WTC11 (cell line): ENCODE results near the gene MRTFA. TPM values are rescaled to one million over a fixed set of nuclear protein-coding genes. Genes with fewer than 3 reads are reported as not detected.

Source experiments
- ATAC-seq: fragments of 200-7000 bp; cut with Tn5 transposase; 2 replicates; pipeline ENCODE4 v1.10.0; 2021; ENCODE audit warnings: mild to moderate bottlenecking, moderate library complexity
- CTCF ChIA-PET: fragments of 300-600 bp; sonication (Branson Sonifier 250); formaldehyde crosslinking; loops from one replicate; lab custom pipeline; 2021; ENCODE audit warnings: antibody characterized with exemption; lab: Charles Lee
- POLR2A ChIA-PET: fragments of 350-600 bp; sonication (Branson Sonifier 250); formaldehyde crosslinking; loops from one replicate; lab custom pipeline; 2021; ENCODE audit warnings: antibody characterized with exemption; lab: Charles Lee
- DNase-seq: peaks from one replicate; pipeline ENCODE4 v3.0.0; 2021; ENCODE audit warnings: low spot score
- H3K27ac Mint-ChIP-seq: 2 replicates; pipeline ENCODE4 v1.8.0; 2021; ENCODE audit warnings: mixed read lengths
- H3K27me3 Mint-ChIP-seq: 2 replicates; pipeline ENCODE4 v1.8.0; 2021; ENCODE audit warnings: low read depth, mild to moderate bottlenecking, moderate library complexity, mixed read lengths
- H3K36me3 Mint-ChIP-seq: 2 replicates; pipeline ENCODE4 v1.8.0; 2021; ENCODE audit warnings: mixed read lengths
- H3K4me1 Mint-ChIP-seq: 2 replicates; pipeline ENCODE4 v1.8.0; 2022; ENCODE audit warnings: mixed read lengths
- H3K4me3 Mint-ChIP-seq: 2 replicates; pipeline ENCODE4 v1.8.0; 2021; ENCODE audit warnings: mild to moderate bottlenecking, moderate library complexity, mixed read lengths
- H3K9me3 Mint-ChIP-seq: 2 replicates; pipeline ENCODE4 v1.8.0; 2021; ENCODE audit warnings: mixed read lengths
- AFF4 ChIP-seq: sonication (generic); formaldehyde crosslinking; IDR thresholded peaks from 2 replicates; pipeline ENCODE4 v1.8.1; 2023; ENCODE audit warnings: mild to moderate bottlenecking, missing genetic modification reagents, borderline replicate concordance
- ATF1 ChIP-seq: sonication (generic); formaldehyde crosslinking; IDR thresholded peaks from 2 replicates; pipeline ENCODE4 v1.8.1; 2023; ENCODE audit warnings: mild to moderate bottlenecking, moderate library complexity, missing genetic modification reagents
- ATF6 ChIP-seq: sonication (generic); formaldehyde crosslinking; IDR thresholded peaks from 2 replicates; pipeline ENCODE4 v1.8.1; 2023; ENCODE audit warnings: mild to moderate bottlenecking, missing genetic modification reagents
- CTCF ChIP-seq: fragments of 200-600 bp; IDR thresholded peaks from 2 replicates; pipeline ENCODE4 v1.8.0; 2022; ENCODE audit warnings: antibody characterized with exemption
- FOXJ3 ChIP-seq: sonication (generic); formaldehyde crosslinking; IDR thresholded peaks from 2 replicates; pipeline ENCODE4 v1.9.0; 2021; ENCODE audit warnings: missing genetic modification reagents, mild to moderate bottlenecking, borderline replicate concordance
- GABPB1 ChIP-seq: sonication (generic); formaldehyde crosslinking; IDR thresholded peaks from 2 replicates; pipeline ENCODE4 v1.8.1; 2023; ENCODE audit warnings: mild to moderate bottlenecking, missing genetic modification reagents
- JUN ChIP-seq: sonication (generic); formaldehyde crosslinking; IDR thresholded peaks from 2 replicates; pipeline ENCODE4 v1.8.0; 2023; ENCODE audit warnings: mild to moderate bottlenecking, missing genetic modification reagents
- KAT7 ChIP-seq: sonication (generic); formaldehyde crosslinking; IDR thresholded peaks from 2 replicates; pipeline ENCODE4 v1.8.1; 2023; ENCODE audit warnings: missing genetic modification reagents, mild to moderate bottlenecking, borderline replicate concordance
- NR1H2 ChIP-seq: sonication (generic); formaldehyde crosslinking; IDR thresholded peaks from 2 replicates; pipeline ENCODE4 v1.9.0; 2021; ENCODE audit warnings: mild to moderate bottlenecking, moderate library complexity, missing genetic modification reagents
- PREB ChIP-seq: sonication (generic); formaldehyde crosslinking; IDR thresholded peaks from 2 replicates; pipeline ENCODE4 v1.8.1; 2022; ENCODE audit warnings: mild to moderate bottlenecking, missing genetic modification reagents, moderate library complexity, borderline replicate concordance
- PRRX2 ChIP-seq: fragments of 250-450 bp; sonication (Bioruptor Pico); IDR thresholded peaks from 2 replicates; pipeline ENCODE4 v1.8.0; 2021; ENCODE audit warnings: mild to moderate bottlenecking
- TCF7 ChIP-seq: sonication (generic); formaldehyde crosslinking; IDR thresholded peaks from 2 replicates; pipeline ENCODE4 v1.8.0; 2022; ENCODE audit warnings: mild to moderate bottlenecking, low read depth, missing genetic modification reagents, moderate library complexity
- ZNF263 ChIP-seq: sonication (generic); formaldehyde crosslinking; IDR thresholded peaks from 2 replicates; pipeline ENCODE4 v1.8.1; 2022; ENCODE audit warnings: low read depth, mild to moderate bottlenecking, moderate library complexity, missing genetic modification reagents
- ZNF317 ChIP-seq: sonication (generic); formaldehyde crosslinking; IDR thresholded peaks from 2 replicates; pipeline ENCODE4 v1.8.1; 2023; ENCODE audit warnings: low read depth, mild to moderate bottlenecking, moderate library complexity, missing genetic modification reagents, borderline replicate concordance
- ZNF671 ChIP-seq: fragments of 250-450 bp; sonication (Bioruptor Pico); IDR thresholded peaks from 2 replicates; pipeline ENCODE4 v1.8.0; 2021; ENCODE audit warnings: mild to moderate bottlenecking
- total RNA-seq: library from RNA; stranded (reverse); gene quantifications from 3 replicates; pipeline ENCODE4 v1.2.3, GENCODE V29; 2021
- TF ChIP-seq, protein P1 (sequence below): sonication (generic); formaldehyde crosslinking; IDR thresholded peaks from 2 replicates; pipeline ENCODE4 v1.8.1; 2022; ENCODE audit warnings: low read depth, mild to moderate bottlenecking, moderate library complexity, missing genetic modification reagents, borderline replicate concordance

The MRTFA gene
- total RNA-seq, 1 experiment from 2014 or later = 48.4 TPM

- no peaks in the 10 kb centered on the region for H3K4me1 Mint-ChIP-seq
- CTCF ChIA-PET = interaction anchor here (1.0 to 2.3 kb wide), 3 partner anchors 11 to 97 kb away, joined by 3 to 8 read pairs (median 5); no protein-coding TSS in a partner anchor
- ATAC-seq (no peak), DNase-seq (no peak)
- H3K27ac Mint-ChIP-seq = no peak overlapping the region
- TF ChIP-seq ZNF671 (CRISPR knock-in tag) (no peak), PRRX2 (CRISPR knock-in tag) (no peak), ZNF317 (no peak), KAT7 (CRISPR knock-in tag) (no peak), NR1H2 (CRISPR knock-in tag) (no peak), JUN (no peak), AFF4 (CRISPR knock-in tag) (no peak), CTCF (no peak), ATF6 (CRISPR knock-in tag) (no peak), TCF7 (CRISPR knock-in tag) (no peak), ATF1 (CRISPR knock-in tag) (no peak), PREB (CRISPR knock-in tag) (no peak), ZNF263 (CRISPR knock-in tag) (no peak), GABPB1 (CRISPR knock-in tag) (no peak), FOXJ3 (CRISPR knock-in tag) (no peak)
- TF ChIP-seq, protein P1, sequence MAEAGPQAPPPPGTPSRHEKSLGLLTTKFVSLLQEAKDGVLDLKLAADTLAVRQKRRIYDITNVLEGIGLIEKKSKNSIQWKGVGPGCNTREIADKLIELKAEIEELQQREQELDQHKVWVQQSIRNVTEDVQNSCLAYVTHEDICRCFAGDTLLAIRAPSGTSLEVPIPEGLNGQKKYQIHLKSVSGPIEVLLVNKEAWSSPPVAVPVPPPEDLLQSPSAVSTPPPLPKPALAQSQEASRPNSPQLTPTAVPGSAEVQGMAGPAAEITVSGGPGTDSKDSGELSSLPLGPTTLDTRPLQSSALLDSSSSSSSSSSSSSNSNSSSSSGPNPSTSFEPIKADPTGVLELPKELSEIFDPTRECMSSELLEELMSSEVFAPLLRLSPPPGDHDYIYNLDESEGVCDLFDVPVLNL (CRISPR knock-in tag) = no peak
- POLR2A ChIA-PET = interaction anchor here (0.6 kb wide), 1 partner anchor 20 kb away, joined by 6 read pairs; no protein-coding TSS in a partner anchor
- no peaks in the 10 kb centered on the region for H3K27me3 Mint-ChIP-seq
- H3K4me3 Mint-ChIP-seq = no peak overlapping the region
- no peaks in the 10 kb centered on the region for H3K9me3 Mint-ChIP-seq
- H3K36me3 Mint-ChIP-seq = peaks cover 28% of the 10 kb centered on the region
These were observed 226.2 kb downstream of the MRTFA start for GRCh38 chr22:40410272-40410671.
